GM18858 (cell line): ENCODE results near the gene ATRNL1.

Experiments used
- ATAC-seq: cut with Tn5 transposase; IDR thresholded peaks from one replicate; pipeline ENCODE4 v1.9.1; 2021; ENCODE audit not compliant: unreplicated experiment

ATRNL1 gene

GRCh38 chr10:115974816-115975430 is 881.8 kb downstream of the ATRNL1 start:
- ATAC-seq = no peak

DNA sequence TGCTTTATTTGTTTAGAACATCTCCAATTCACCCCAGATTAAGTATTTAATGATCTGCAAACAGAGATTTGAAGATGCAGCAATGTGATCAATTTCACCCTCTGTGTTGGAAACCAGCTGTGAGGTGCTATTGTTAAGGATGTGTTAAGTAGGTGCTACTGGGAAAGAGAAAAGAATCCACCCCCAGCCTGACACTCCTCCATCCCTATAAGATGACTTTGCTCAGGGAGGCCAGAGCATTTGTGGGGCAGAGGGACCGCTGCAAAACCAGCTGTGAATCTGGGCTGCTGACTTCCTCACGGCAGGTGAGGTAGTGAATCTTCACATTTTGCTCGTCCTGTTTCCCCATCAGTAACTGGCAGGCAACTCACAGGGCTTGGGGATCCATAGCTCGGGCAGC is 882.3 kb downstream of the ATRNL1 start:
- ATAC-seq = no peak

GRCh38 chr10:115976342-115976741 is 883.2 kb downstream of the ATRNL1 start:
- no peak for ATAC-seq

GRCh38 chr10:115977855-115978254 is 884.7 kb downstream of the ATRNL1 start:
- no peak for ATAC-seq

DNA sequence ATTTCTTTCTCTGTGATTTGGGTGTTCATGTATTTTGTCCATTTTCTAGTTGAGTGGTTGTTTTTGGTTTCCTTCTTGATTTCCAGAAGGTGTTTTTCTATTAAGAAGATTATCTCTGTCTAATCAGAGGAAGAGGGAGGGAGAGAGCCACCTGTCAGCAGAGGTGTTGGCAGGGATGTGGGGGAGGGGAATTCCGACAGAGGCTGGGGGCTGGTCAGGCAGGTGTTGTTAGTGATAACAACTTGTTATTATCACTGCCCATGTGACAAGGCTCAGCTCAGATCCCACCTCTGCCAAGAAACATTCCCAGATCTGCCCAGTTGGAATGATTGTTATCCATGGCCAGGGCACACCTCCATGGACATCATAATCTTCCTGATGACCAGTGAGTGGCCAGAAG is 886.4 kb downstream of the ATRNL1 start:
- no peak for ATAC-seq

- ATAC-seq = no peak
Measured at GRCh38 chr10:115980470-115980869, 887.3 kb downstream of the ATRNL1 start.

GRCh38 chr10:115981081-115981480 is 887.9 kb downstream of the ATRNL1 start:
- ATAC-seq = no peak

DNA sequence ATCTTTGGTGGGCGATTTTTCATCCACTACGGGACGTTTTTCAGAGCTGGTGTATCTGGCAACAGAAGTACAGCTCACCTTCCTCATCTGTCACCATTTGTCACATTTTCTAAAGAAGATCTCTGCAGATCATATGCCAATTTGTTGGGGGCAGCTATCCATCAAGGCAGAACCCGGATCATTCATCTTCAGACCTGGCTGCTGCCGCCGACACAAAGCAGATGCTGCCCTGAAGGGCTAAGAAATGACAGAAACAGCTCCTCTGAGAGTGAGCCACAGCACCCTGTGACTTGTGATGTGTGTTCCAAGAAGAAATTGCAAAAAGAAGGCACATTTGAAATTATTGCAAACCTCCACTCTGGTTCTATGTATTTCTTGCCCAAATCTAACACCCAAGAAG is 888.9 kb downstream of the ATRNL1 start:
- ATAC-seq = no peak

DNA sequence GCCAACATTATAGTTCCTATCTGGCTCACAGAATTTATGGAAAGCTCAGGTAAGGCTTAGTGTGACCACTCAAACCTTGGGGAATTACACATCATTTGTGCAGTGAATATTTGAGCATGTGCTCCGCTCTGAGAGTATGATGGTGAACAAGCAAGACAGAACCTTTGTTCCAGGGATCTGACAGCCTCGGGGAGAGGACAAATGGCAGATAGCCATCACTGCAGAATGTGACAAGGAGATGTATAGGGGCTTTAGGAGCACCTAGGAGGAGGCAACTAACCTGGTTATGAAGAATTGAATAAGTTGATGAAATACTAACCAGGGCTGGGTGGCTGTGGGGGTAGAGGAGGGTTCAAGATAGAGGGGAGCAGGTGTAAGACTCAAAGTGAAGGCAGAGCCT is 889.4 kb downstream of the ATRNL1 start:
- no peak for ATAC-seq

- no peak for ATAC-seq
Measured at GRCh38 chr10:115985786-115986185, 892.6 kb downstream of the ATRNL1 start.

DNA sequence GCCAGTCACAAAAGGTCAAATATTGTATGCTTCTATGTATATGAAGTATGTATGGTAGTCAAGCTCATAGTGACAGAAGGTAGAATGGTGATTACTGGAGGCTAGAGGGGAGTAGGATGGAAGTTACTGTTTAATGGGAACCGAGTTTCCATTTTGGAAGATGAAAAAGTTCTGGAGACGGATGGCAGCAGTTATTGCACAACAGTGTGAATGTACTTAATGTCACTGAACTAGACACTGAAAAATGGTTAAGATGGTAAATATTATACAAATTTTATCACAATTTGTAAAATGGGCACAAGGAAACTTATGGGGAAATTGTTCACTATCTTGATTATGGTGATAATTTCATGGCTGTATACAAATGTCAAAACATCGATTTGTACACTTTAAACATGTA is 895.2 kb downstream of the ATRNL1 start:
- no peak for ATAC-seq

DNA sequence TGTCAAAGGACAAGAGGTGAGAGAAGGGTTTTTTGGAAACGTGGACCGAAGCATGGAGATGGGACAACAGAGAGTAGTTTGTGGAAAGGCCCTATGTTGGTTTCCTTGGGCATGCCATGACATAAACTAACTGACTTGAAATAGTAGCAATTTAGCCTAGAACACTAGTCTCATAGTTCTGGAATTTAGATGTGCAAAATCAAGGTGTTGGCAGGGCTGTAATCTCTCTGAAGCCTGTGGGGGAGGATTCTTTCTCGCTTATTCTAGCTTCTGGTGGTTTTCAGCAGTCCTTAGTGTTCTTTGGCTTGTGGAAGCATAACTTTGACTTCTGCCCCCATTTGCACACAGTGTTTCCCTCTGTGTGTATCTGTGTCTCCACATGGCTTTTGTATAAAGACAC is 896.5 kb downstream of the ATRNL1 start:
- no peak for ATAC-seq

DNA sequence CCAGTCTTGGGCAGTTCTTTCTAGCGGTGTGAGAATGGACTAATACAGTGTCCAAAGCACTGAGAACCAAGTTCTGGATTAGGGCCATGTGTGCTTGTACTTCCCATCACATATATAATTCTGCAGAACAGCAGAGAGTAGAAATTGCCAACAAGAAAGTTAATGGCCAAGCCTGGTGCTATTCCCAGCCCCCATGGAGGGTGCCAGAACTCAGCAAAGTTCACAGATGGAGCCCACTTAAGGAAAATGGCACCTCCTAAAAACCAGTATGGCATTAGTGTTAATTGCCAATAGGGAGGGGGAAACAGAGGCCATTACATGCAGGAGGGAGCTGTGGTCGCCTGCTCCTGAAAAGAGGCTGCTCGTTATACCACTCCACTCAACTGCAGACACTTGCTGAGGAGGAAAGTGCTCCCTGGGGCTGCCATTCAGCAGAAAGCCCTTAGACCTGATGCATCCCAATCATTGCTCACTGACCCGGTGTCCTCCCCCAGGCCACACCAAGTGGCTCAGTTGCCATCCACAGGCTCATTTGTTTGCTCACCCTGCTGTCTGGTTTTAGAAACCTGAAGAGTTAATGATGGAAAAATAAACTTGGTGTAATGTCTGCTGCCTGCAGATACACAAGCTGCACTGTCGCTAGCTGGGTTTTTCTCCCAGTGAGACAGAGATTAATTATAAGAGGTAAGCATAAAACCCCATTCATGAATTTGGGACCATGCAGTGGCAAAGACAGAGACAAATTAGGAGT is 899.2 kb downstream of the ATRNL1 start:
- ATAC-seq = no peak

DNA sequence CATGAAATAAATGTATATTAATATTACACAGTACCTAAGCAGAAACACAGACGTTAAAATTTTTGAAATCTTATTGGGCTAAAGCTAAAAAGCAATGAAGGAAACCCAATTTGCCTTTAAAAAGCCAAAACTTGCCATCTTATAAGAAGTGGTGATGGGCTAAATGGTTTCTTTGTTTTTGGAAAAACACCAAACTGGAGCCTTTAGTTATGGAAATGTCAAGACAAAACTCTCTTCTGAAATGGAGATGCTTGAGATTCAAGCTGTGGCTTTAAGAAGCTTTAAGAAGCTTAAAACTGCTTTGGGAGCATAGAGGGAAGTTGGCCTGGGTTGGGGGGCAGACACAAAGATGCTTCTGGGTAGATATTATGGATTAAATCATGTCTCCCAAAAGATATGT is 902.9 kb downstream of the ATRNL1 start:
- no peak for ATAC-seq

- no peak for ATAC-seq
Measured at GRCh38 chr10:115998301-115998700, 905.1 kb downstream of the ATRNL1 start.
